NCI-H1417 treated with DMSO at 0.1 percent for 48 hours (cell line): Measurements from ENCODE around the gene EPGN.

ENCODE experiments used
- DNase-seq: peaks from one replicate; lab custom pipeline; 2025; lab: John Stamatoyannopoulos, UW

Gene EPGN, protein sequence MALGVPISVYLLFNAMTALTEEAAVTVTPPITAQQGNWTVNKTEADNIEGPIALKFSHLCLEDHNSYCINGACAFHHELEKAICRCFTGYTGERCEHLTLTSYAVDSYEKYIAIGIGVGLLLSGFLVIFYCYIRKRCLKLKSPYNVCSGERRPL

DNA sequence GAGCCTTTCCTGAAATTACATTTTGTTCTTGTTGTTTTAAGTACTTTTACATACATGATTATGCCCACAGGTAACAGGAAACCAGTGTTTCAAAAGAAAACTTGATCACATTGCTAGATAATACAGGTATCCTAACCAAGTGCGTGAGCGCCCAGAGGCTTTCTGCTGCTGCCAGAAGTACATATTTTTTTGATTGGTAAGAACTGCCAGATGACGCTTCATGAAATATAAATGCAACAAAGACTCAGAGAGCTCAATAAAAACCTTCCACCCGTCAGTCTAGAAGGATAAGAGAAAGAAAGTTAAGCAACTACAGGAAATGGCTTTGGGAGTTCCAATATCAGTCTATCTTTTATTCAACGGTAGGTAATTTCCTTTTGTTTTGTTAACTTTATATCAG lies at the start of gene EPGN:
Gene EPGN (plus strand): TSS at position 256 of the 400 bp plus-strand sequence. CDS start 64 bp downstream, at position 320.
- DNase-seq, result no peak

DNA sequence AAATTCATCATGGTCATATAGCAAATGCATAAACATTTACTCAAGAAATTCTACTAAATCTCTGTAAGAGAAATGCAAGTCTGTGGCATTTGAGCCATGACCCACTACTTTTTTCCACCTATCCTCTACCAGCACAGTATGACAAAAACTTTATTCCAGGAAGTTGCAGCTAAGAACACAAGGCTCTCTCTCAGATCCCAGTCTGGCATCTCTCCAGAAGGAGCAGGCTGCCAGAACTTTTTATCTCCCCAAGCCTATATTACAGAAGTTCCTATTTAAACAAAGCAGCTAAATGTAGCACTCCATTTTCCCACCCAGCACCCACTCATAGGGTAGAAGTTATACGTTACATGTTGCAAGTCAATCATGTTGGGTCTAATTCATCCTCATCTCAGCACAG lies 49.3 kb upstream of the EPGN start:
- no peak for DNase-seq

DNA sequence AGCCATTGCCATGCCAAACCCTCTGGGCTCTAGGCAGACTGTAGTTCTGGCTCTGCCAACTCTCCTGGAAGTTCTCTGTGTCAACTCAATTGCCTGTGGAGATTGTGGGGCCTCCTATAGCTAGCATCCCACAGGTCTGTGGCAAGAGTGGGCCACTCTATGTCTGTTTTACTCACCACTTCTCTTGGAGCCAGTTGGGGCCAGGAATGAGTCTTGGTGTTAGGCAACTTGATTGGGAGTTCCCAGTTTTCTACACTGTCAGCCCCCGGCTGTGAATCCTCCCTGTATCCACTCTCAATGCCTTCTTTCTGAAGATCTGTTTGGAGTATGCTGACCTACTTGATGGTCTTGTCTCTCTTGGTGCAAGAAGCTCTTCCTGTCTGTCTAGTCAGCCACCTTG lies 48.2 kb upstream of the EPGN start:
- DNase-seq, result no peak

DNA sequence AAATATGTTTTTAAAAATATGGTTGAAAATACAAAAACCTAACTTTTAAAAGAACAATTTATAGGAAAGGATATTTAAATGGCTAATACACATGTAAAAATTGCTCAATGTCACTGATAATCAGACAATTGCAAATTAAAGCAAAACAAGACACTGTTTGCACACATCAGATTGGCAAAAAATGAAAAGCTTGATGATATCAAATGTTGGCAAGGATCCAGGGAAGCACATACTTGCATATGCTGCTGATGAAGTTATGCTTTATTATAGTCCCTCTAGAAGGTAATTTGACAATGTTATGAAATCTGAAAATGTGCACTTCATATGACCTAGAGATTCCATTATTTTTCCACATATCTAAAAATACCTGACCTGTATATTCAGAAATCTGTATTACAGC lies 45.7 kb upstream of the EPGN start:
- no peak for DNase-seq

DNA sequence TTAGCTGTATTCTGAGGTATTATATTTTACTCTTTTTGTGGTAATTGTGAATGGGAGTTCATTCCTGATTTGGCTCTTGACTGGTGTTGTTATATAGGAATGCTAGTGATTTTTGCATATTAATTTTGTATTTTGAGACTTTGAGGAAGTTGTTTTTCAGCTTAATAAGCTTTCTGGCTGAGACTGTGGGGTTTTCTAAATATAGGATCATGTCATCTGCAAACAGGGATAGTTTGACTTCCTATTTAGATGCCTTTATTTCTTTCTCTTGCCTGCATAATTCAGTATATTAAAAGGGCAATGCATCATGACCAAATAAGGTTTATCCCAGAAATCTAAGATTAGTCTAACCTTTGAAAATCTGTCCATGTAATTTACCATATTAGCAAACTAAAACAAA lies 44.7 kb upstream of the EPGN start:
- no peak for DNase-seq

DNA sequence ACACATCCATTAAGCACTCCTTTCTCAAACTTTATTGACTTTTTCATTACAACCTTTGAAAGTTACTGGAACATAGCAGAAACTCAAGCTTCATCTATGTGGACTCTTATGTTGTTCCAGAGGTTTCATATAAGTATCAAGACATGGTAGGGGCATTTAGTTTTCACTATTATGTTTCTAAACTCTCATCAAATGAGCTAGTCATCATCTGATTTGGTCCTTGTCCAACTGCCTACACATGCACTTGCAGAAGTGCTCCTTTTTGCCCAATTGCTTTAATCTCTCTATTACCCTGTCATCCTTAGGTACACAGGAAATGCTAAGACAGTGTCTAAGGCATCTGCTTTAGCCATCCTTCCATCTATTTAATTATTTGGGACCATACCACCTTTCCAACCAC lies 42.2 kb upstream of the EPGN start:
- no peak for DNase-seq

DNA sequence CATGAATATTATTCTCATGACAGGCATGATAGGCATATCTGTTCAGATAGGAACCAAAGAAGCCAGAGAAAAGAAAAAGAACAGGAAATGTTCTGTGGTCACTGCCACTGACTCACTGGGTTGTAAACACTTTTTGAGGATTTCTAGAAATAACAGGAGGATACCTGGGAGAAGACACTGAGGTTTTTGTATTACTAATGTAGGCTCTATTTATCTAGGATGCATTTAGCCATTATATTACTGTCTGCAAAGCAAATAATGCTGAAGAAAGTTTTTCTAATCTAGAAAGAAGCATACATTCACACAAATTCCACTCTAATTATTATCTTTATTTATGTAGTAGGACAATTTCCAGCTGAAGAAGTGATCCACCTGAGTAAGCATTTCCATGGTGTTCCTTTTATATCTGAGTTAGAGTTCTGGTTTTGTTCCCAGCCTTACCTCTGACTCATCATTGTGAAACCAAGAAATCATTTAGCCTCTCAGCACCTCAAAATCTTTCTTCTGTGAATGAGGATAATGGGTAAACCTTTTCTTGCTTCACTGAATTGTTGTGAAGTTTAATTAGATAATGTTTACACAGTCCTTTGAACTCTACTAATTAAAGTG lies 40.2 kb upstream of the EPGN start:
- no peak for DNase-seq

DNA sequence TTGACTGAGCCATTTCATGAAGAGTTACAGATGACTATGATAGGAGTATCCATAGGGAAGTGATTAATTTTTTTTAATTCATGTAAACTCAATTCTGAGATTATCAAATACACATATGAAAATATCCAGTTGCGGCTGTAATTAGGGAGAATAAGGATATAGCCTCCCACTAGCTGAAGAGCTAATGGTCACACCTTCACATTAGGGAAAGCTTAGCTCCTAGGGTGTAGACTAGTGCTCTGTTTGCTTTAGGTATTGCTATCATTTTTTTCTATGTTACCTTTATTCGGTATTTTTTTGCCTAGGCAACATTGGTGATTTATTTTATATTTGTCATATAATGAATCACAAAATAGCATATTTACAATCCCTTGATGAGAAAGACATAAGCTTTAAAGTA lies 39.6 kb upstream of the EPGN start:
- DNase-seq, result no peak

DNA sequence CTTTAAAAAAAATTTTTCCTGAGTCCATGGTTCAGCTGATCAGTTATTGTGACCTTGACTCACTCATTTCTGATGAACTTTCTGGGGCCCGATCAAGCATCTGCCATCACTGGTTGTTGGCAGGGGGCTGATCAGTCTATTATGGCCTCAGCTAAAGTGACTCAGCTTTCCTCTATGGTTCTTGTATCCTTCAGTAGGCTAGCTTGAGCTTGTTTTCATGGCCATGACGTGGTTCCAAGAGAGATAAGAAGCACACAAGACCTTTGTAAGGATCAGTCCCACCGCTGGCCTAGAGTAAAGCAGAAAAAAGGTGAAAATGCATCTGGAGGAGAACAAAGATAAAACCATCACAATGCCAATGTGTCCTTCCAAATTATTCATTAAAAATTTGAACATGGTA lies 29.8 kb upstream of the EPGN start:
- DNase-seq, result no peak

DNA sequence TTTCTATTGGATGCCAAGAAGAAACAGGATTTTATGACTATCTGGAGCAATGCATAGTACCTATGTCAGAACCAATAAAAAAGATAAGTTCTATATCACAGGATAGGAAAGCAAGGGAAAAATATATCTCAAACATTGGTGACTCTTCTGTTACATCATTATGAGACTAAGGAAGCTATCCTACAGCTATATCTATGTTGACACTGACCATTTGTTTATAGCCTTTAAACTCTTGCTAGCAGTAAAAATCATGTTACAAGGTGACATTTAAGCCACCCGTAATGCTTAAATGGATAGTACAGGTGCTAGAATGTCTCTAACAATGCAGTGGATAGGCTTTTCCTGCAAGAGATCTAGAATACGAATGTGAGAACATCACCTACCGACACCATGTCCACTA lies 28.6 kb upstream of the EPGN start:
- no peak for DNase-seq

DNA sequence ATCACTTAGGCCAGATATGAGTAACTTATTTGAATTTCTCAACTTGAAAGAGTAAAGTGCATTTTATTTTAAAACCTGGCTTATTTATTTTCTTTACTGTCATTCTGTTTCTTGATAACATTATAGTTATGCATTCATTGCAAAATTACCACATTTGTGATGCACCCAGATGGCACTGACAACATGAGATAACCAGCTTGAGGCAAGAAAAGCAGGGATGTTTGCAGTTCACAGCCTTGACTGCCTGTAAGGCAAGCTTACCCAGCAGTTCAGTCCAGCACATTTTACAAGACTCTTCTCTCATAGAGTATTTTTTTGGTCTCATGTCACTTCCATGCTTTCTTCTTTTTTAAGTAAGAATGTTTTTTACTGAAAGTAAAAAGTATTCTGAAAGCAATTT lies 25.3 kb upstream of the EPGN start:
- DNase-seq, result no peak

DNA sequence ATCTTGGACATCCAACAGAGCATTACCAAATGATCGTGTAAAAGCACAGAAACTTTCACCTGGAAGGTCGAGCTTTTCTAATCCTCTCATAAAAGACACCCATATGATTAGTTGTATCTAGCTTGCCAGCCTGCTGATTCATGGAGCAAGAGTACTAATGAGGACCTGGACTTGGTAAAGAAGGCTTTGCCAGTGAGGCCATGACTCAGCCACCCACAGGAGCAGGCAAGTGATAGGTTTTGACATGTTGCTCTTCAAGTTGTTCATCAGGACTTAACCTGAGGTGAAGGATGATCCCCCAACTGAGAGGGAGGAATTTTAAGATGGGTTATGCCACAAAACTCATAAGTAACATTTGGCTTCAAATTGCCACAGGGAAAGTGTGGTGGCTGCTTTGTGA lies 24.7 kb upstream of the EPGN start:
- no peak for DNase-seq

DNA sequence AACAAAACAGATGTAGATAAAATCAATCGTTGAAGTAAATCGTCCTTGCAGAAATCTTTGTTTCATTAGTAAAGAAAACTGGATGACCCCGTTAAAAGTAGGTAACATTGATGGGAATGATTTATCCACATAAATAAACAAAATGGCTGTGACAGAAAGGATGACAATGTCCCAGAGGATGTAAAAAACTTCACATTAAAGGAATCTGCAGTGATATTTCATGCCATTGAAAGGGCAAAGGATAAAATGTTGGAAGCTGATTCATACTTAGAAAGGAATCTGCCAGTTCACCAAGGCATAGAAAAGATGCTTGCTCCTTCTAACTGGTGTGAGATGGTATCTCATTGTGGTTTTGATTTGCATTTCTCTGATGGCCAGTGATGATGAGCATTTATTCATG lies 24.2 kb upstream of the EPGN start:
- DNase-seq, result no peak

DNA sequence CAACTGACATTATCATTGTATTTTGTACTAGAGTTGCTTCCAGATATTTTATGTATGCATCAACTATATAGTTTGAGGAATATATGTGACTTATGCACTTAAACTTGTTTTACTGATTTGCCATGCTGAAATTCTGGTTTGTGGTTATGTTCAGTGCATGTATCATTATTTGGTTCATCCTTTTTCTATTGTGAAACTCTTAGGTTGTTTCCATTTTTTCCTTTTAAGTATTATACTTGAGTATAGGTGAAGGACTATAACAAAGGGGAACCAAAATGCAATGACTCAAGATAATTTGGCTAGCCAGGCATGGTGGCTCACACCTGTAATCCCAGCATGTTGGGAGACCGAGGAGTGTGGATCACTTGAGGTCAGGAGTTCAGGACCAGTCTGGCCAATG lies 21.1 kb upstream of the EPGN start:
- no peak for DNase-seq

DNA sequence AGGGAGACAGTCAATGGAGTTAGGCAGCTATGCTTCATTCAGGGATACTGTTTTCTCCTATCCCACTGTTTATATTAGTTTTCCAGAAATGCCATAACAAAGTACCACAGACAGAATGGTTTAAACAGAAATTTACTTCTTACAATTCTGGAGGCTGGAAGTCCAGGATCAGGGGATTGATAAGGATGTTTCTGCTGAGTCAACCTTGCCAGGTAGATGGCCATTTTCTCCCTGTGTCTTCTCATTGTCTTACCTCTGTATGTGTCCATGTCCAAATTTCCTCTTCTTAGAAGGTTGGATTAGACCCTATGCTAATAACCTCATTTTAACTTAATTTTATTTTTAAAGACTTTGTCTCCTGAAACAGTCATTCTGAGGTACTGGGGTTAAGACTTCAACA lies 20.5 kb upstream of the EPGN start:
- DNase-seq, result no peak

DNA sequence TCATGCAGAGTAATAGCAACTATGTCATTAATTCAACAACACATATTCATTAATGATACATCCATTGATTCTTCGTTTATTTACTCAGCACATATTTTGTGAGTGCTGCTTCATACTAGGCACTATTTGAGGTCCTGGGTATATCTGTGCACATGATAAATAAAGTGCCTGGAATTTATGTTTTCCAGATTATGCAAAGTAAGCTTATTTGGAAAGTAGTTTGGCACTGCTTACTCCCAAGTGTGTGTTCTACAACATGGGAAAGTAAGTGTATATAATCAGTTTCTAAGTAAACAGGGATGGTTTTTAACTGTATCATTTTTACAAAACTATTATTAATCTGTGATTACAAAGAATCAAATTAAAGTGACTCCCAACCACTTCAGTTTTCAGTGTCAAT lies 16.8 kb upstream of the EPGN start:
- no peak for DNase-seq

DNA sequence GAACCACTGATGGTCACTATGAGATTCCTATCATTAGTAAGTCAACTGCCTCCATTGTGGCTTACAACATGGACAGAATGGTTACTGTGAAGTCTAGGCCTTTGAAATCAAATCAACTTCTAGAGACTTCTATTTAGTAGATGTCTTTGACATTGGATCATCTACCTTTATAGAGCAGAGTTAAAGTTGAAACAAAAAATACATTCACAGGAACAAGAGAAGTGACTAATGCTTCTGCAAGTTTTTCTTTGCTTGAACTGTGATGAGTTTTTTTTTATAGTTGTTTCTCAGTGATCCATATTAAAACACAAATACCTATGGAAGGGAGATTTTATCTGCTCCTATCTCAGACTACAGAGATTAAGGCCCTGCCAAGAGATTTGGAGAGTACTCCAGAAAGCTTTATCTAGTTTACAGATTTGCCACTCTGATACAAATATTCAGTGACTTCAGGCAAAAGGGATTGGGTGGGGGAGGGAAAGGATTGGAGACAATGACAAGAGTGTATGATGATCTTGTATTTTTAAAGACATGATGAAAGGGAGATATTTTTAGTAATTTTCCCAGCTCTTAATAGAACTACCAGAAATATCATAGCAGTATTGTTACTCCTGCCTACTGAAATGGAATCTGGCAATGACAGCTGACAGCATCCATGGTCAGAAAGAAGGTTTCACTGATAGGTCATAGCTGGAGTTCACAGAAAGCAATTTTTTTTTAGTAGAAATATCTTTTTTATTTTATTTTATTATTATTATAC lies 16.0 kb upstream of the EPGN start:
- DNase-seq, result no peak

DNA sequence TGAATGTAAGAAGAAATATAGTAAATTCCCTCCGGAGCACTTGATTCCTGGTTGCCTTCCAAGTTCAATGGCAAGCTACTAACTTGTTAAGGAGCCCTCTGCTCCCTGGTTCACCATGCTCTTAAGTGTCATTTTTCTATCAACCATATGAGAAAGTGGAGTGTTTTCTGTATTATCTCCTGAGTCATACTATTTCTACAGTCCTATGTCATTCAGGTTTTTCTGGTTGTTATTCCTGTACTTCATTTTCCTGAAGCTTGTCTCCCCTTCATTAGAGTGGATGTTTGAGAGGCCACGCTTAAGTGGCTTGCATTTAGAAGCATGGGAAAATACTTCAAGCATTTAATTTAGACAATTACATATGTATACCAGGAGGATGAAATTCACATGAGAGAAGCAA lies 14.7 kb upstream of the EPGN start:
- DNase-seq, result no peak

DNA sequence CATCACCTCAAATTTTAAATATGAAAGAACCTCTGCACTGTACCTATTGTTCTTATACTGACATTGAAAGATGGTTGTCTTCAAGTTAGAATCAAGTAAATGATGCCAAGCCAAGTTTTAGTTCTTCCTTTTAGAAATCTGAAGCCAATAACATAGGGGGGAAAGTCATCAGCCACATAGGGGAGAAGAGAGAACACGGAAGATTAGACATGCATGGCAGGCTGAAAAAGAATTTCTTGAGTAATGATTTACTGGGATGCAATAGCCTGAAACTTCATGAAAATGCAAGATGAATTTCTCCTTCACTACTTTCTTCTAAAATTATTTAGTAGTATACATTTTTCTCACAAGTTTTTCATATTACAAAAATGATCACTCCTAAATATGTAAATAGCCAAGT lies 13.6 kb upstream of the EPGN start:
- DNase-seq, result no peak

DNA sequence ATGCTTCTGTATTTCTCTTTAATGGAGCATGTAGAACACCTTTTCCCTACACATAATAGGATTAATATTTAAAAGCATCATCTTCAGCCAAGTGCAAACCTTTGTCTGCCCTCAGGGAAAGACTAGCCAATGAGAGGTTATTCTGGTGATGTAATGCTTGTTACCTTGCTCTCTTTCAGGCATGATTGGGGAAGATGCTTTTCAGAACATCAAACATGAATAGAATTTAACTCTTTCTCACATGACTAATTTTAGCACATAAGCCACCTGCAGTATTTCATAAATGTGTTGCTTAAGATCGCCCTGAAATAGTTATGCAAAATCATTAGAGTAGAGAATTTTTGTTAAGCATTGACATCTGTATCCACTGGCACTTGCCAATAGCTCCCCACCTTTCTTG lies 10.7 kb upstream of the EPGN start:
- no peak for DNase-seq

DNA sequence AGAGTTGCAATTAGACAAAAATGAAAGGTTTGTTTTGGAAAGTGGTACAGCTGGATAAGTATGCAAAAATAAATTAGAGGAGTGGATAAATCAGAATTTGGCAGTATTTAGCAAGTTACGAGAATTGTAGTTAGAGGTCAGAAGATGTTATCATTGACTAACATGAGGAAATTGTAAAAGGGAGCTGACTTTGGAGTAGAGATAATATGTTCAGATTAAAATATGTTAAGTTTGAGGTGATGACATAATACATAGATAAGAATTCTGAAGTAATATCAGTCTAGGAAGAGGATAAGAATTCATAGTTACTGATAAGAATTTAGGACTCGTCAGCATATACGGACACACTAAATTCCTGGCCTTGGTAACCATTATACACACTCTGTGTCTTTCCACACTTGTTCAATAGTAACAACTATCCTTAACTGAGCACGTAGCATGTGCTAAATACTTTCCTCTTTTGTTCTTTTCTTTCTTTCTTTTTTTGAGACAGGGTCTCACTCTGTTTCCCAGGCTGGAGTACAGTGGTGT lies 4.1 kb upstream of the EPGN start:
- DNase-seq, result no peak

DNA sequence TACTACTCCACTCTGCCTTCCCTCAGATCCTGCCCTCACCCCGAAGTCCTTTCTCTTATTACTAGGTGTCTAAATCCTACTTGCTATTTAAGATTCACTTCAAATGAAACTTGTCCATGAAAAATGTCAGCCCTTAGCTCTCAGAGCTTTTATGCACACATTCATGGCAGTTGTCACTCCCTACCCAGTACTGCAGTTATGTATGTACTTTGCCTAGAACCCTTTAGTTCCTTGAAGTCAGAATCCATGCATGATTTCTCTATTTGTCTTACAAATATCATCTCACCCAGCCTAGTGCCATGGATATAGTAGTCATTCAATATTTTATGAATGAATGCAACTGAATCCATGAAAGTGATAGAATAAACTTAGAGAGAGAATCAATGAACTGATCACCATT lies 3.3 kb upstream of the EPGN start:
- DNase-seq, result no peak

DNA sequence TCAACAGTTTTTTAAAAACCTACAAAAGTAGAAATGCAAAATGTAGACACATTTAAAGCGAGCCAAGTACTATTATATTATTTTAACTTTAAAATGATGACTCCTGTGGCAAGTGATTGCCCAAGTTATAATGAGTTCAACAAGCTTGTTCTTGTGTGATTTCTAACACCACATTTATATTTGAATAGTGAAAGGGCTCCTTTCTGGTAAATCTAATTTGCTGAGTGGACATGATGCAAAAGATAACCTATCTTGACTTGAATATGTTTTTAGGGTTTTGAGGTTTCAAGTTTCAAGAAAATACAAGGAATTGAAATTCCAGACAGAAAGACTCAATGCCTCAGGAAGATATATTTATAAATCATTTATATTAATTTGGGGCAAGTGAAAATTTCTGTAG lies 1.1 kb upstream of the EPGN start:
- DNase-seq, result no peak

DNA sequence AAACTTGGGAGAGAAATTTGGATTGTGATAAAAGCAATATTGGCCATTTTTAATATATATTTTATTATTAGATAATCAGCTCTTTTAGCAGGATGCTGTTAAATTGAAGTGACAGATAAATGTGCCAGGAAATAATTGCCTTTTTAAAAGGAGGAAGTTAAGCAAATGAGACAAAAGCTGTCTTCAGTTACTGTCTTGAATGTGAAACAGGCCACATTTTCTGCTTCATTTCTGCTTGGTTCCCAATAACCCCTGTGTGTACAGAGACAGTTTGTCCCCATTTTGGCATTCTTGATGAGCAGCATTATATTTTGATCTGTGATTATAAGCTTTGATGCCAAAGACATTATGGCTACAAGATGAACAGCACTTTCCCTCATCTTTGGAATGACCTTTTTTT lies 953 bp downstream of the EPGN start:
- DNase-seq, result no peak
